ENCODE measurements around the gene ZNF76.

Gene ZNF76

DNA sequence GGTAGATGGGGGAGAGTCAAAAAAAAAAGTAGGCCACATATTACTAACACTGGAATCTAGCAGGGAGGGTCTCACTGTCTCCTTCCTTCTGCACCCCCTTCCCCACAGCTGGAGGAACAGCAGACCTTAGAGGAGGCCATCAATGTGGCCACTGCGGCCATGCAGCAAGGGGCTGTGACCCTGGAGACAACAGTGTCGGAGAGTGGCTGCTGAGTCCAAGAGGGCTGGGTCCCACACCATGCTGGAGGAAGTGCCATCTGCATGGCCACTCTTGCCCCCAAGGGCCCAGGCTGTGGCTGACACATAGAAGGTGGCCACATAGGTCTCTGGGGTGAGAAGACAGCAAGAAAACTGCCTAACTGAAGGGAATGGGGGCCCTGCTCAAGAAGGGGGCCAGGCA lies 35.5 kb downstream of the ZNF76 start:
- H3K27me3 ChIP-seq: no peaks in the 10 kb centered on the region

DNA sequence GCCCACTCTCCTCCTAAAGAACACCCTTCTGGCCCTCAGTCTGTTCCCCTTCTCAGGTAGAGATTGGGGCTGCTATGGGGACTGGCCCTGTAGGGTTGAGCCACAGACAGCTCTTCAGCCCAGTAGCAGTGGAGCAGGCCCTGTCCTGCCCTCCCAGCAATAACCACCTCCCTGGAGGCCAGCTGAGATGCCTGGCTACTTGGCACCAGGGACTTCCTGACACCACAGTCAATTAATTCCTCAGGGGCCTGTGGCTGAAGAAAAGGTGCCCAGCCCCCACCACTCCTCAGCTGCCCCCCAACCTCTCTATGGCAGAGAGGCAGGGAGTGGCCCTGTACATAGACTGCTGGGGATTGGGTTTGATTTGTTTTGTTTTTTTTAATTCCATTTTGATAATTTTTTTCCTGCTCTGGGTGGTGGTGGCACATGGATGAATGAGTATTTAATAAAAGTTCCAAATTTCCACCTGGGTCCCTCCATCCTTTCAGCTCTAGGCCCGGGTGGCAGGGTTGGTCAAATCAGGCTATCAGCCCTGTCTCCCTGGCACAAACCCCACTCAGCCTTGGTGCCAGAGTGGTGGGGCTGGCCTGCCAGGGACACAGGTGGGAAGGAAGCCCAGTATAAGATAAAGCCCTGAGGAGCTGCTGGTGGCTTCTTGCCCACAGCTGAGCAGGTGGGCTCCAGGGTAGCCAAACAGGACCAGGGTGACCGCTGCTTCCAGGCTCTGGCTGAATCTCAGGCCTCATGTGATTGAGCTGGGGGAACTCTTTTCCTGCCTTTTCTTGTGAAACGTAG lies 36.2 kb downstream of the ZNF76 start:
- H3K4me1 ChIP-seq (ENCODE audit: control insufficient read depth in 1 of 2, insufficient read depth in 1 of 2, low read depth in 1 of 2, low read length in 1 of 2): peaks cover 39 to 45% of the 10 kb centered on the region in 2 experiments
- no peak overlapping the region for H3K4me3 ChIP-seq (ENCODE audit: low read depth in 1 of 2, low read length in 1 of 2)
- H3K9me3 ChIP-seq: no peaks in the 10 kb centered on the region
- H3K36me3 ChIP-seq: peaks cover 31% of the 10 kb centered on the region
- TF ChIP-seq, protein P1, sequence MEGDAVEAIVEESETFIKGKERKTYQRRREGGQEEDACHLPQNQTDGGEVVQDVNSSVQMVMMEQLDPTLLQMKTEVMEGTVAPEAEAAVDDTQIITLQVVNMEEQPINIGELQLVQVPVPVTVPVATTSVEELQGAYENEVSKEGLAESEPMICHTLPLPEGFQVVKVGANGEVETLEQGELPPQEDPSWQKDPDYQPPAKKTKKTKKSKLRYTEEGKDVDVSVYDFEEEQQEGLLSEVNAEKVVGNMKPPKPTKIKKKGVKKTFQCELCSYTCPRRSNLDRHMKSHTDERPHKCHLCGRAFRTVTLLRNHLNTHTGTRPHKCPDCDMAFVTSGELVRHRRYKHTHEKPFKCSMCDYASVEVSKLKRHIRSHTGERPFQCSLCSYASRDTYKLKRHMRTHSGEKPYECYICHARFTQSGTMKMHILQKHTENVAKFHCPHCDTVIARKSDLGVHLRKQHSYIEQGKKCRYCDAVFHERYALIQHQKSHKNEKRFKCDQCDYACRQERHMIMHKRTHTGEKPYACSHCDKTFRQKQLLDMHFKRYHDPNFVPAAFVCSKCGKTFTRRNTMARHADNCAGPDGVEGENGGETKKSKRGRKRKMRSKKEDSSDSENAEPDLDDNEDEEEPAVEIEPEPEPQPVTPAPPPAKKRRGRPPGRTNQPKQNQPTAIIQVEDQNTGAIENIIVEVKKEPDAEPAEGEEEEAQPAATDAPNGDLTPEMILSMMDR (IDR thresholded peaks at IDR 0.05): no peak
- no peaks in the 10 kb centered on the region for H3K27me3 ChIP-seq
- peak overlapping the region; percentile 98 for H3K27ac ChIP-seq

More for the DNA sequence above, 35.5 kb downstream of the ZNF76 start:
- H3K36me3 ChIP-seq: peaks cover 38% of the 10 kb centered on the region
- no peak overlapping the region for H3K27ac ChIP-seq
- peaks cover 32 to 38% of the 10 kb centered on the region in 2 experiments for H3K4me1 ChIP-seq (ENCODE audit: control insufficient read depth in 1 of 2, insufficient read depth in 1 of 2, low read depth in 1 of 2, low read length in 1 of 2)
- TF ChIP-seq, protein P1 (IDR thresholded peaks at IDR 0.05): no peak
- H3K4me3 ChIP-seq (ENCODE audit: low read depth in 1 of 2, low read length in 1 of 2): no peak overlapping the region
- H3K9me3 ChIP-seq: no peaks in the 10 kb centered on the region

DNA sequence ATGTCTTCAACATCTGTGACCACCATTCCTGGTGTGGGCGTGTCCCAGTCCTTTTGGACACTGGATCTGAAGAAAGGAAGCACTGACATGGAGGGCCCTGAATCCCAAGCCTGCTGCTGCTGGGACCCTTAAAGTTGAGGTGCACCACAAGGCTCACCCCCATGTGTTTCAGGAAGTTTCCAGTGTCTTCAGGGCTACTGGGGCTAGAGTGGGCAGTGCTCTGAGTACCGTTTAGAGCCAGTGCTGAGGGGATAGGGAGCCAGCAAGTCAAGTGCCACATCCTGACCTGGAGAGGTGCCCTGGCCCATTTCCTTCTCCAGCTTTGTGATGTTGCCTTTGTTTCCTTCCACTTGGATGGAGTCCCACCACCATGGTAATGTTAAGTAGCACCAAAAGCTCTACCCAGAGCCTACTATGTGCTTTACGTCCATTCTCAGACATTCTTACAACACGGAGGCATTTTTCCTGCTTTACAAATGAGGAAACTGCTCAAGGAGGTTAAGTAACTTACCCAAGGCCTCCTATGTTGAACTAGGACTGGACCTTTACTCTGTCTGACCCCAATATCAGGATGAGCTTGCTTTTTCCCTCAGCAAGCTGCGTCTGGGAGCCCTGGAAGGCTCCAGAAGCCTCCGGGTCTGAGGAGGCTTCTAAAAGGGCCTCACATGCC lies 37.5 kb downstream of the ZNF76 start:
- Histone ChIP-seq H3K4me1 (ENCODE audit: control insufficient read depth in 1 of 2, insufficient read depth in 1 of 2, low read depth in 1 of 2, low read length in 1 of 2) (peaks cover 52 to 58% of the 10 kb centered on the region in 2 experiments), H3K4me3 (ENCODE audit: low read depth in 1 of 2, low read length in 1 of 2) (peak overlapping the region; percentile 83 to 92), H3K27ac (peak overlapping the region; percentile 98), H3K36me3 (peaks cover 17% of the 10 kb centered on the region), H3K9me3 (no peaks in the 10 kb centered on the region), H3K27me3 (no peaks in the 10 kb centered on the region)
- TF ChIP-seq, protein P1 (IDR thresholded peaks at IDR 0.05): no peak

DNA sequence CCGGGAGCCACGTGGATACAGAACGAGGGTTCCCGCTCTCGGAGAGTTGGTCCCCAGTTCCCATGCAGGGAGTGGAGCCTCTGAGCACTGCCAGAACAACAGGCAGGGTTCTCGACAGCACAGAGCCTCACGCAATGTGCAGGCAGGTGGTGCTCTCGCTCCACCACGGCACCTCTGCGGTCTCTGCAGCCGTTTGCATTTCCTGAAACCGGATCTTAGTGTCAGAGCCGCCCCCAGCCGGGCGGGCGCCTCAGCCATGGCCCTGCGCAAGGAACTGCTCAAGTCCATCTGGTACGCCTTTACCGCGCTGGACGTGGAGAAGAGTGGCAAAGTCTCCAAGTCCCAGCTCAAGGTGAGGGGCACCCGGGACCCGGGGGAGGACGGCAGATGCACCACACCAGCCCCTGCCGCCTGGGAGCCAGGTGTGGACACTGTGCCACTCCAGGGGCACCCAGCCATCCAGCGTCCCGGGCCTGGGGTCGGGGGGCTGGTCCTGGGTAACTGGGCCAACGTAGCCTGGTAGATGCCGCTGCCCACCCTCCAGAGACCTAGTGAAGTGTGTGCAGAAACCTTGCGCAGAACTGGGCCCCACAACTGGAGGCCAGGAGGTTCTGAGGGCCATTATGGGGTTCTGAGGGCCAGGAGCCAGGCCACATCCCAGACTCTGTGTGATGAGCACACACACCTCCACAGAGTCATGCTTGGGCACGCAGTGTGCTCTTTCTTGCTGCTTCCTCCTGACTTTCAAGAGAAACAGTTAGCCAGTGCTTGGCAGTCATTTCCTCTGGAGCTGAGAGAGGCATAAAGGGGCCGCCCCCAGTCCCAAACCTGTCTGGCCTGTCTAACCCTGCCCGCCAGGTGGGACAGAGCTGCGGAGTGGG lies 38.3 kb downstream of the ZNF76 start, which contains the start of gene DEF6:
Gene DEF6 (plus strand): TSS at position 218 of the 881 bp plus-strand sequence. CDS start 39 bp downstream, at position 257.
- H3K4me1 ChIP-seq (ENCODE audit: control insufficient read depth in 1 of 2, insufficient read depth in 1 of 2, low read depth in 1 of 2, low read length in 1 of 2): peaks cover 60 to 66% of the 10 kb centered on the region in 2 experiments
- H3K36me3 ChIP-seq: peaks cover 10% of the 10 kb centered on the region
- TF ChIP-seq, protein P1 (IDR thresholded peaks at IDR 0.05): peak; percentile 93
- H3K9me3 ChIP-seq: no peaks in the 10 kb centered on the region
- H3K27me3 ChIP-seq: no peaks in the 10 kb centered on the region
- H3K4me3 ChIP-seq (ENCODE audit: low read depth in 1 of 2, low read length in 1 of 2): peak within 1 kb of the TSS; percentile 83 to 92
- H3K27ac ChIP-seq: peak within 1 kb of the TSS; percentile 98

DNA sequence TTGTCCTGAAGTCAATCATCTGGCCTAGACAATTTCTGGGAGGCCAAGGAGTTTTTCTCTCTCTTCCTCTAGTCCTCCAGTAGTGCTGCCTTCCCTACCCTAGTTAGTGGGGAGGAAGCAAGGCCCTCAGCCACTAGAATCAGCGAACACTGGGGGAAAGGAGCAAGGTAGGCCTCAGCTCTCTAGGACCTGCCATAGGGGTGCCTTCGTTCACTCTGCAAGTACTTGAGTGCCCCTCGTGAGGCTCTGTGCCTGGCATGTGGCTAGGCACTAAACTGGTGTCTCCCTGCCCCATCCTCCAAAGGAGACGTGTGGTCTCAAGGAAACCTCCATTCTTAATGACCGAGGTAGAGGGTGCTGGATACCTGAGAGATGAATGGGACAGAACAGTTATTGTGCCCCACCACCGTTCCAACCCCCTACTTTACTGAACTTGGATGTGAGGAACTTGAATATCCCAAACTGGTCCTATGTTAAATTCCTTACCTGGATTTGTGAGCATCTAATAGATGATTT lies 39.1 kb downstream of the ZNF76 start:
- Histone ChIP-seq H3K36me3 (peaks cover 1% of the 10 kb centered on the region), H3K4me3 (ENCODE audit: low read depth in 1 of 2, low read length in 1 of 2) (peak overlapping the region; percentile 83 to 92), H3K9me3 (no peaks in the 10 kb centered on the region), H3K27ac (peak overlapping the region; percentile 98), H3K4me1 (ENCODE audit: control insufficient read depth in 1 of 2, insufficient read depth in 1 of 2, low read depth in 1 of 2, low read length in 1 of 2) (peaks cover 69 to 74% of the 10 kb centered on the region in 2 experiments), H3K27me3 (no peaks in the 10 kb centered on the region)
- TF ChIP-seq, protein P1 (IDR thresholded peaks at IDR 0.05): no peak

Measured in neutrophil (primary cell).